NCI-H526 treated with DMSO at 0.1 percent for 48 hours (cell line): ENCODE results near the gene PUSL1.
A peak's percentile ranks its signal among the peaks of the same experiment; 100 is the strongest.

Experiments used
- DNase-seq: peaks from one replicate; lab custom pipeline; 2025; lab: John Stamatoyannopoulos, UW

The PUSL1 gene

DNA sequence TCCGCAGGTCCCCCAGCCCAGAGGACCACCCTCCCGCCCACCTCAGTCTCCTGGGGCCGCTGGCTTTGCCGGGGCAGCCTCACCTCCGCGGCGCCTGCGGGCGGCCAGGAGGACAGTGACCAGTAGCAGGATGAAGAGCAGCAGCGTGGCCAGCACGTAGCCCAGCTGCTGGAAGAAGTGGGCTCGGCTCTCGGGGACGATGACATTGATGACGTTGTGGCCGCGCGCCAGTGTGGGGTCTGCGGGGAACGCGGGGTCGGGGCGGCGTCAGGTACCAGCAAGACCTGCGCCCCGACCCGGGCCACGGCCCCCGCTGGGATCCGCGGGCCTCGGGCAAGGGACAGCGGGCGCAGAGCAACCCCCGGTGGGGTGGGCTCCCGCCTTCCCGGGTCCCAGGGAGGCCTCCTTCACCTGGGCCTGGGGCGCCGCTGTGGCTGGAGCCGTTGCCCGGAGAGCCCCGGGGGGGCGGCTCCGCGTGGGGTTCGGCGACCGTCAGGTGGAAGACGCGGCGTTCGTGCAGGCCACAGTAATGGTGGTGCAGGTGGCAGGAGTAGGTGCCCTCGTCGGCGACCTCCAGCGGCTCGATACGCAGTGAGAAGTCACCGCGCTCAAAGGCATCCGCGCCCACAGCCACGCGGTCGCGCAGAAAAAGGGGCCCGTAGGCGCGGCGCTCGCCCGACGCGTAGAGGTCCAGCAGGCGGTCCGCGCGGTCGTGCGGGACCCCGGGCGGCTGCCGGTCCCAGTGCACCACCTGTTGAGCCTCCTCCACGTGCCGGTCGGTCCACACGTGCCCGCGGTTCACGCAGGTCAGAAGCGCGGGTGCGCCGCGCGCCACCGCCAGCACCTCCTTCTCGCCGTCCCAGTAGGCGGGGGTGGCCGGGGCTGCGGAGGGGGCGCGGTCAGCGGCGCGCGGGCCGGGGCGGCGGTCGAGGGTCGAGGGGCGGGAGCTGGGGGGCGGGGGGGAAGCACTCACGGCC is 46.2 kb downstream of the PUSL1 start:
- no peak for DNase-seq

DNA sequence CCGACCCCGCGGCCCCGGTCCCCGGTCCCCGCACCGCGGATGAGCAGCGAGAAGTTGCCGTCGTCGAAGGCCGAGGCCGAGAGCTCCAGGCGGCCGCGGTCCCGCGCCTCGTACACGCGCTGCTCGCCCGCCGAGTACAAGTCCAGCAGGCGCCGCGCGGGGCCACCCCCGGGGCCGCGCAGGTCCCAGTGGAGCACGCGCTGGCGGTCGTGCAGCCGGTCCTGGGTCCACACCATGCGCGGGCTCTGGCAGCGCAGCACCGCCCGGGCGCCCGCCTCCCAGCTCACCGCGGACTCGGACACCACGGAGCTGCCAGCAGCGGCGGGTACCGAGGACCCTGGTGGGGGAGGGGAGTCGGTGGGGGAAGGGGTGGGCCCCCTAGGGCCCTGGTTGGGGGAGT is 47.0 kb downstream of the PUSL1 start:
- peak; percentile 24 for DNase-seq

DNA sequence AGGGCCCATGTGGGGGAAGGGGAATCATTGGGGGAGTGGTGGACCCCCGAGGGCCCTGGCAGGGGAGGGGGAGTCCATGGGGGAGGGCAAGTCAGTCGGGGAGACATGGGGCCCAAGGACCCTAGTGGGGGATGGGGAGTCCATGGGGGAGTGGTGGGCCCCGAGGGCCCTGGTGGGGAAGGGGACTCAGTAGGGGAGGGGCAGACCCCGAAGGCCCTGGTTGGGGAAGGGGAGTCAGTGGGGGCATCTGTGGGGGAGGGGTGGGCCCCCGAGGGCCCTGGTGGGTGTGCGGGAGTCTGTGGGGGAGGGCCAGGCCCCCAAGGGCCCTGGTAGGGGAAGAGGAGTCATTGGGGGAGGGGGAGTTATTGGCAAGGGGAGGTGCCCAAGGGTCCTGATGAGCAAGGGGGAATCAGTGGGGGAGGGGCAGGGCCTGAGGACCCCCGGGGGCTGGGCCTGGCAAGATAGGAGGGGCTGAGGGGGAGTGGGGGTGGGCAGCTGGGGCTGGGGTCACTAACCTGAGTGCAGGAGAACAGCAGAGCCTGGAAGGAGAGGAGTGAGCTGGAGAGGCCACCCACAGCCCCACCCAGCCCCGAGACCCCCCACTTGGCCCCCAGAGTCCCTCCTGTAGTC is 47.9 kb downstream of the PUSL1 start:
- no peak for DNase-seq

DNA sequence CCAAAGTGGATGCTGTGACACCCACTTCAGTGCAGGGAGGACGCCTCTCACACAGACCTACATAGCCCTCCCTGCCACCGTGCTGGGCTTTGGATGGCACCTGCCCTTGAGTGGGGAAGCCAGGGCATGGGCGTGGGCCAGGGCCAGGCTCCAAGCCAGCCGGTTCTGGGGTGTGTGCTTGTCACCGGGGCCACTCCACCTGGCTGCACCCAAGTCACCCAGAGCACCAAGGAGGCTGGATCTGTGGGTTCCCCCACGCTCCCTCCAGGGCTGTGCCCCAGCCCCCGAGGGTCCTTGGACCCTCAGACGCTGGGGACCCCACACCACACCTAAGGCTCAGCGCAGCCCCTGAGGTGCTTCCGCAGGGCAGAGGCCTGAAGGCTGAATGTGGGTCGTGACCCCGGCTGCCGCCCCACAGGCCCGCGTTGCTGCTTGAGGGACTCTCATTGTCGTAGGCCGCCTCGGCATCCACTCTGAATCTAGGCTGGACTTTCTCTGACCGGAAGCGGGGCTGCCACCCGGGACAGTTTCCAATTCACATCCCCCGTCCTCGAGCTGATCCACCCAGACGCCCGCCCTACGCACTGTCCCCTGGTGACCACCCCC is 48.5 kb downstream of the PUSL1 start:
- no peak for DNase-seq

DNA sequence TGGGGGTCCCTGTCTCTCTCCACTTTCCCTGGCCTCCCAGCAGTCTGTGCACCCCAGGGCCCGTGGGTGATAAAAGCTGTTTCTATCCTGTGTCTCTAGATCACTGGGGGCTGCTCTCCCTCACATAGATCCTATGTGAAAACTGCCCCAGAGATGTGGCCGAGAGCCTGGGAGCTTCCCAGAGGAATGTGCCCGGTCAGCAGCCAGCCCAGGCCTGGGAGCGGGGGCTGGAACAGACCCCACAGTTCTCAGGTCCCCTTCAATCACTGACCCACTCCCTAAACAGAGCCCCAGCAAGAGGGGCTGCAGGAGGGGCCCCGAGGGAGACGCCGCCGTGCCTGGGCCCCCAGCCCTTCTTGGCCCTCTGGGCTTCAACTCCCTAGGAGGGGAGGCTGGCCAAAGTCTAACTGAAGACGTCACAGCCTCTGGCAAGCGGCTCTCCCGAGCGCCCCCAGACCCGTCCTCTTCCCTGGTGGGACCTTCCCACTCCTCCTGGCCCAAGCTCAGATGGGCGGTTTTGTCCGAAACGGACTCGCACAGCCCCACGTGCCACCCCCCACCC is 49.6 kb downstream of the PUSL1 start:
- DNase-seq: no peak

DNA sequence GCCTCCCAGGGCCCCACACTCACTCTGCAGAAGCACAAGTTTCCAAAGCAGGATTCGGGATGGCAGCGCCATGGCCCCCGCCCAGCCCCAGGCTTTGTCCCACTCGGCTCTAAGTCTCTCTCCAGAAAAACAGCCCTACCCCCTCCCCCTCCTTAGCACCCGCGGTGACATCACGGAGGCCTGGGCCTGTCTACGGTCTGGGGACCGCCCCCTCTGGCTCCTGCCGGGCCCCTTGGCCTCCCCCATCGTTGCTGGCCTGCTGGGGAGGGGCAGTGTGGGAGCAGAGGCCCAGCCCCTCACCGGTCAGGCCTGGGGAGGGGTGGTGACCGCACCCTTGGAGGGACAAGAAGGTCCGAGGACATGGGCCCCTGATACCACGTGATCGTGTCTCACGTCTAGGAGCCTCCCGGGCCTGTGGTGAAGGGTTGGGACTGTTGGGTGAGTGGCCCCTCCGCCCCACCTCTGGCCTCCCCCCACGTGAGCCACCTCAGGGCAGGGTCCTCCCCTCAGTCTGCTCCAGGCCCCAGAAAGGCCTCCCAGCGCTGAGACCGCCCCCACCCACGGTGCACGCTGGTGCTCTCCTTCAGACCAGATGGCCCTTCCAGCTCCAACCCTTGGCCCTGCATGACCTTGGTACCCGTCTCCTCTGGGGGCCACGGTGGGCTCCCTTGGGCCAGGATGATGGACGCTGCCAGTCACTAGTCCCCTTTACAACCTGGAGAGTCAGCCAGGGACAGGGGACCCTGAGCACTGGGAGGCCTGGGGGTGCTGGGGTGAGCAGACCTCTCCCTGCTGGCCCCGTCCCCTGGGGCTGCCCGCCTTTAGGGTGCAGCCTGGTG is 50.3 kb downstream of the PUSL1 start, which contains the start of gene MXRA8:
Gene MXRA8 (minus strand): TSS at position 123 of the 839 bp plus-strand sequence. CDS start 51 bp downstream, at position 72.
- no peak for DNase-seq

DNA sequence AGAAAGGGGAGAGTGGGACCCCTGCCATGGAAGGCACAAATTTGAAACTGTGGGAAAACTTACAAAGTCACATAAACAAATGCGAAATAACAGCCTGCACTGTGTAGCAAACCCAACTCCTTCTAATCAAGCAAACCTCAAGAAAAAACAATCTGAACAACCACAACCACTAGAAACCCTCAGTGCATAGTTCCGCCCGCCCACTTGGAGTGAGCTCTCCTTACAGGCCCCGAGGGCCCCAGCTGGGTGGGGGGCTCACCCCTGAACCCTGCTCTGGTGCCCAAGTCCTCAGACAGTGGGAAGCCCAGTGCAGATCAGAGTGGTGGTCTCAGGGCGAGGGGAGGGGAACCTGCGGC is 50.9 kb downstream of the PUSL1 start:
- DNase-seq: no peak

DNA sequence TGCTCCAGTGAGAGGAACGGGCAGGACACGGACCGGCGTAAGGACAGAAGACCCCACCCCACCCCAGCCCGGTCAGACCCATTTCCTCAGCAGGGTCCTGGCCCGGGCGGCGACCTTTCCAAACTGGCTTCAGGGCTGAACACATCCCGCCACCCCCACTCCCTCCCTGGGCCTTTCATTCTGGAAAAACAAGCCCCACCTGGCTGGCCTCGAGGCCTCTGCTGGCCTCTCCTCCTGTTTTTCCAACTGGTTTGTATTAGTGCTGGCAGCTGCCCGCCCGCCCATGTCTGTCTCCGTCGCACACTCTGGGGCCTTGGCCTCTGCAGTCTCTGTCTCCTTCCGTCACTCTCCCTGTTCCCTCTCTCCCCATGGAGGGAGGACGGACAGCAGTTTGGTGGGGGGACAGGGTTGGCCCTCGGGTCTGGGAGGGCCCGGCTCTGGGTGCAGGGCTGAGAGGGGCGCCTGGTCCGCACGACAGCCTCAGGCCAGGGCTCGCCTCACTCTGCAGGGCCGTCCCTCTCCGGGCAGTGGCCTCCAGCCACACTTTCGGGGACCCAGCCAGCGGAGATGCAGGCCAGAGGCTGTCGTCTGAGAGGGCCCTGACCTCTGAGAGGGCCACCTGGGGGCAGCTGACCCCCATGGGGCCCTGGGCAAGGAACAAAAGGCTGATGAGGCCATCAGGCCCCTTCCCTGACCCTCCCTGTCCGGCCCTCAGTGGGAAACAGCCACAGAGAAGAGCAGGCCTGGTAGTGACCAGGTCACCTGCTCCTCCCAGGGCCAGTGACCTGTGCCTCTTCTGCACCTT is 51.5 kb downstream of the PUSL1 start:
- DNase-seq: no peak

DNA sequence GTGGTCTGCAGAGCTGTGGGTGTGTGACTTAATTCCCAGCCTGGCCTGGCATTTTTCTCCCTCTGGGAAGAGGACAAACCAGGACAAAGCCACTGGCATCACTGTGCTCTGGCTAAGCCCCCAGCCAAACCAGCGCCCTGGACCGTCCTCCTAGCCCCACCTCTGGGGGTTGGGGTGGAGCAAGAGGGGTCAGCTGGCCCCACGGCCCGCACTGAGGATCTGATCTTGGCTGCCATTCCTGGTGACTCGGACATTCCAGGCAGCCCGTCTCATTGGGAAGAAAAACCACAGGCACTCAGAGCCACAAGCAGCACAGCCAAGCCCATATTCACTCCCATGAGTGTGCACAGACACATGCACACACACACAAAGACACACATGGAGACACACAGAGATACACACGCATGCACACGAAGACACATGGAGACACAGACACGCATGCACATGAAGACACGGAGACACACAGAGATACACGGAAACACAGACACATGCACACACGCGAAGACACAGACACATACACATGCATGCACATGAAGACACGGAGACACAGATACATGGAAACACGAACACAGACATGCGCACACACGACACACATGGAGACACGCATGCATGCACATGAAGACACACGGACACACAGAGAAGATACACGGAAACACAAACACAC is 52.2 kb downstream of the PUSL1 start:
- no peak for DNase-seq
